HG03097 (cell line): ENCODE data around the gene COASY.
A peak's percentile ranks its signal among the peaks of the same experiment; 100 is the strongest.
"Not testable (repeated sequence)": the region's sequence is repeated elsewhere in the genome, so short reads cannot be mapped to it uniquely, and the experiment has no call there.

ENCODE experiments used
- ATAC-seq: cut with Tn5 transposase; IDR thresholded peaks from one replicate; pipeline ENCODE4 v1.9.1; 2021; ENCODE audit not compliant: unreplicated experiment, low FRiP score

Gene COASY

GRCh38 chr17:42531455-42532354 lies 30.2 kb upstream of the COASY start:
- ATAC-seq = no peak

GRCh38 chr17:42535155-42536047 lies 26.5 kb upstream of the COASY start:
- ATAC-seq = peak; percentile 1

GRCh38 chr17:42536048-42536371 lies 25.9 kb upstream of the COASY start, which contains the start of gene NAGLU:
TSS of gene NAGLU (plus strand) at chr17:42536241. CDS start at chr17:42536273, 32 bp downstream.
- peak; percentile 86 for ATAC-seq

- peak; percentile 60 for ATAC-seq
Observed at GRCh38 chr17:42536372-42537155, 25.4 kb upstream of the COASY start.

DNA sequence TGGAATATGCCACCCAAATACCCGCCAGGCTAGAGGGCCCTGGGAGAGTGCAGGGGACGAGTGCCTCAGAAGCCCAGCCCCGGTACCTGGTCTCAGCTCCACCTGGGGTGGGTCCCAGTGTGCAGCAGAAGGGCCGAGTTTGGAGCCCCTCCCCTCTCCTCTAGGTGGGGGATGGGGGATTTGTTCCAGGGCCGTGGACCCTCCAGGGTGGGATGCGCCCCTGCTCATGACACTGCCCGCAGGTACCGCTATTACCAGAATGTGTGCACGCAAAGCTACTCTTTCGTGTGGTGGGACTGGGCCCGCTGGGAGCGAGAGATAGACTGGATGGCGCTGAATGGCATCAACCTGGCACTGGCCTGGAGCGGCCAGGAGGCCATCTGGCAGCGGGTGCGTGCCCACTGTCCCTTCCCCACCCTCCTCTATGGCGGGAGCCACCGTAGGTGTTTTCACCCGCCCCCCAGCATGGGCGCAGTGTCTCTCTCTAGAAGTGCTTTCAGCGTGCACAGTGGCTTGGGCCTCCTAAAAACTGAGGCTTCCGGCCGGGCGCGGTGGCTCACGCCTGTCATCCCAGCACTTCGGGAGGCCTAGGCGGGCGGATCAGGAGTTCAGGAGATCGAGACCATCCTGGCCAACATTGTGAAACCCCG lies 24.7 kb upstream of the COASY start:
- ATAC-seq = no peak

- ATAC-seq = no peak
Observed at GRCh38 chr17:42537826-42538451, 24.0 kb upstream of the COASY start.

- ATAC-seq = no peak
Observed at GRCh38 chr17:42538482-42538881, 23.5 kb upstream of the COASY start.

DNA sequence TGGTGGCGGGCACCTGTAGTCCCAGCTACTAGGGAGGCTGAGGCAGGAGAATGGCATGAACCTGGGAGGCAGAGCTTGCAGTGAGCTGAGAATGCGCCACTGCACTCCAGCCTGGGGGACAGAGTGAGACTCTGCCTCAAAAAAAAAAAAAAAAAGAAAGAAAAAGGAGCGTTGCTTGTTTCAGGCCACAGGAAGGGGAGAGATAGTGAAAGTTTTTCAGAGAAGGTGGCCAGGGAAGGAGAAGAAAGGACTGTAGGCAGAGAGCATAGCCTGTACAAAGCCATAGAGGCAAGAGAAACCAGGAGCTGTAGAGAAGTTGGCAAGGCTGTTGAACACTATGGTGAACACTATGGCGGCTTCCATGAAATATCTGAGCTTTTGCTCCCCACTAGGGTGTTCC lies 21.4 kb upstream of the COASY start:
- ATAC-seq = not testable (repeated sequence)

GRCh38 chr17:42541041-42541833 lies 20.7 kb upstream of the COASY start:
- no peak for ATAC-seq

GRCh38 chr17:42543190-42544079 lies 18.5 kb upstream of the COASY start:
- no peak for ATAC-seq

GRCh38 chr17:42544874-42545283 lies 17.1 kb upstream of the COASY start:
- ATAC-seq = no peak

- not testable (repeated sequence) for ATAC-seq
Observed at GRCh38 chr17:42545755-42546505, 16.0 kb upstream of the COASY start.

DNA sequence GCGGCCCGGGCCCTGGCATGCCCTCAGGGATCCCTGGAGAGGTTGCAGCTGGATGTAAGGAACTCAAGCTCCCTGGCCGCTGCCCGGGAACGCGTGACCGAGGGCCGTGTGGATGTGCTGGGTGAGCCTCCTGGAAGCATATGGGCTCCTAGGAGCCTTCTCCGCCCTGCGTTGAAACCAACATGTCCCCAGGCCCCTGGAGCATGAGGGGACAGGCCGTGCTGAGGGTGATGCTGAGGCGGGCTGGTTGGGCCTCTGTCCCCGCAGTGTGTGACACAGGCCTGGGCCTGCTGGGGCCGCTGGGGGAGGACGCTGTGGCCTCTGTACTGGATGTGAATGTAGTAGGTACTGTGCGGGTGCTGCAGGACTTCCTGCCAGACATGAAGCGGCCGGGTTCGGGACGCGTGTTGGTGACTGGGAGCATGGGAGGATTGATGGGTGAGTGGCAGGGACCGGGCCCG lies 14.9 kb upstream of the COASY start:
- ATAC-seq = no peak

GRCh38 chr17:42547698-42548069 lies 14.3 kb upstream of the COASY start:
- ATAC-seq = no peak

DNA sequence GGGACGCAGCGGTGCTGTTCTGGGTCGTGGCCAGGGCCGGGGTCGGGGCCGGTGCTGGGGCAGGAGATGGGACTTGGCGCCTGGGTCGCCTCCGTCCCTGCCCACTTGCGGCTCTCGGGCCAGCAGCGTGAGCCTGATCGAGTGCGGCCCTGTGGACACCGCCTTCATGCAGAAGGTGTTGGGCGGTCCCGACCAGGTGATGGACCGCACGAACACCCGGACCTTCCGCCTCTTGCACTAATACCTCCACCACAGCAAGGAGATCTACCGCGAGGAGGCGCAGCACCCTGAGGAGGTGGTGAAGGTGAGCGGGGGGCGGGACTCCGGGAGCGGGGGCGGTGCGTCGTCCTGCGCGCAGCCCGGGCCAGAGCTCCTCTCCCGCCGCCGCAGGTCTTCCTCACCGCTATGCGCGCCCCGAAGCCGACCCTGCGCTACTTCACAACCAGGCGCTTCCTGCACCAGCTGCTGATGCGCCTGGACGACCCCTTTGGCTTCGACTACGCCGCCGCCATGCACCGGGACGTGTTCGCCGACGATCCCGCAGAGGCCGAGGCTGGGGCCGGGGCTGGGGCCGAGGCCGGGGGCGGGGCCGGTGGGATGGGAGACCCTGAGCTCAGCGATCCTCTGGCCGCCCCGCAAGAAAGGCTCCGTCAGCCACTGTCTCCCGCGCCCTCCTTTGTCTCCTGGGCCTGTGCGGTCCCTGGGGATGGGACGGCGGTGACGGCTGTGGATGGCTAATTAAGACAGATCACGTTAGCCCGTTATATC lies 13.7 kb upstream of the COASY start:
- ATAC-seq = no peak

DNA sequence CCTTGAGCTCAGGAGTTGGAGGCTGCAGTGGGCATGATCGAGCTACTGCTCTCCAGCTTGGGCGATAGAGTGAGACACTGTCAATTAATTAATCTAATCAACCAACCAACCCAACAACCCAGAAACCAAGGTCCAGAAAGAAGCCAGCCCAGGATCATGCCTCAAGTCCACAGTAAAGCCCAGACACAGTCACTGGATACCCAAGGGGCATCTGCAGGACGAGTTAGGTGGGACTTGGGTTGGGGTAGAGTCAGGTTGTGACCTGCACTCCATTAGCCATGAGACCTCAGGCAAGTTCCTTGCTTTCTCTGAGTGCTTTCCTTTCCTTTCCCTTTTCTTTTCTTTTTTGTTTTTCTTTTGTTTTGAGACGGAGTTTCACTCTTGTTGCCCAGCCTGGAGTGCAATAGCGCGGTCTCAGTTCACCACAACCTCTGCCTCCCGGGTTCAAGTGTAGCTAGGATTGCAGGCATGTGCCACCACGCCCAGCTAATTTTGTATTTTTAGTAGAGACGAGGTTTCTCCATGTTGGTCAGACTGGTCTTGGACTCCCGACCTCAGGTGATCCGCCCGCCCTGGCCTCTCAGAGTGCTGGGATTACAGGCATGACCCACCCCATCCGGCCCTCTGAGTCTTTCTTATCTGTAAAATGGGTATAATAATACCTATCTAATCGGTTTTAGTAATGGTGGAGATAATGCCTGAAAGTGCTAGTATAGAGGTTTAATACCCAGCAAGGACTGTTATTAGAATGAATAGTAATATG lies 12.8 kb upstream of the COASY start:
- ATAC-seq = no peak
